ENCODE measurements around the gene TMEM254.

Gene TMEM254

GRCh38 chr10:80110986-80111385, 32.5 kb downstream of the TMEM254 start:
- H3K4me3 ChIP-seq (ENCODE audit: low read depth, low read length) = no peak overlapping the region
- no peak for TF ChIP-seq CTCF (IDR thresholded peaks at IDR 0.05; ENCODE audit: low read depth, low read length)

- no peak for TF ChIP-seq CTCF (IDR thresholded peaks at IDR 0.05; ENCODE audit: low read depth, low read length)
- H3K4me3 ChIP-seq (ENCODE audit: low read depth, low read length) = no peak overlapping the region
Observed at GRCh38 chr10:80118669-80119068, 40.2 kb downstream of the TMEM254 start.

- no peak overlapping the region for H3K4me3 ChIP-seq (ENCODE audit: low read depth, low read length)
- no peak for TF ChIP-seq CTCF (IDR thresholded peaks at IDR 0.05; ENCODE audit: low read depth, low read length)
Observed at GRCh38 chr10:80122110-80122710, 43.7 kb downstream of the TMEM254 start.

GRCh38 chr10:80122746-80123145, 44.3 kb downstream of the TMEM254 start:
- no peak overlapping the region for H3K4me3 ChIP-seq (ENCODE audit: low read depth, low read length)
- TF ChIP-seq CTCF (IDR thresholded peaks at IDR 0.05; ENCODE audit: low read depth, low read length) = no peak

- no peak for TF ChIP-seq CTCF (IDR thresholded peaks at IDR 0.05; ENCODE audit: low read depth, low read length)
Observed at GRCh38 chr10:80126876-80127275, 48.4 kb downstream of the TMEM254 start.

GRCh38 chr10:80131499-80131901, 53.0 kb downstream of the TMEM254 start:
- H3K4me3 ChIP-seq (ENCODE audit: low read depth, low read length) = no peak overlapping the region
- TF ChIP-seq CTCF (IDR thresholded peaks at IDR 0.05; ENCODE audit: low read depth, low read length) = no peak

More at GRCh38 chr10:80126876-80127275, 48.4 kb downstream of the TMEM254 start:
- H3K4me3 ChIP-seq (ENCODE audit: low read depth, low read length) = no peak overlapping the region

- no peak for TF ChIP-seq CTCF (IDR thresholded peaks at IDR 0.05; ENCODE audit: low read depth, low read length)
- H3K4me3 ChIP-seq (ENCODE audit: low read depth, low read length) = peak within 1 kb of the TSS; percentile 60
Observed at GRCh38 chr10:80132299-80133139, 54.1 kb downstream of the TMEM254 start, which contains the start of gene PLAC9. Gene PLAC9 (plus strand): TSS chr10:80132730. CDS start chr10:80132763, 33 bp downstream.

All from WI38 (cell line).